ENCODE measurements around the gene GGTLC1. TPM values are rescaled to one million over a fixed set of nuclear protein-coding genes. Genes with fewer than 3 reads are reported as not detected.

Gene GGTLC1
- total and polyA plus RNA-seq, 2 donors from 2014 or later: not detected

GRCh38 chr20:23946206-23946605 lies 42.4 kb downstream of the GGTLC1 start:
- H3K27me3 ChIP-seq (ENCODE audit: control insufficient read depth, insufficient read depth, low read length): no peaks in the 10 kb centered on the region
- no peak overlapping the region for H3K4me3 ChIP-seq (ENCODE audit: low read length in 3 of 3)
- no peaks in the 10 kb centered on the region for H3K9me3 ChIP-seq (ENCODE audit: control insufficient read depth in 2 of 3, insufficient read depth in 1 of 3, low read length in 3 of 3)
- FAIRE-seq (no peak), DNase-seq (no peak)
- no peaks in the 10 kb centered on the region for H3K4me1 ChIP-seq (ENCODE audit: control insufficient read depth in 2 of 3, insufficient read depth in 2 of 3, low read depth in 1 of 3, low read length in 3 of 3)
- no peak overlapping the region for H3K27ac ChIP-seq (ENCODE audit: low read depth in 2 of 2, low read length in 2 of 2)
- H3K9ac ChIP-seq (ENCODE audit: low read length in 3 of 3): no peak overlapping the region
- no peak for TF ChIP-seq CTCF (IDR thresholded peaks at IDR 0.05; ENCODE audit: borderline replicate concordance, extremely low read depth, insufficient read depth)
- intact Hi-C loops (cut with DNase I): no loop called here
- H3K36me3 ChIP-seq (ENCODE audit: control insufficient read depth in 2 of 3, insufficient read depth in 3 of 3, low read length in 3 of 3): no peaks in the 10 kb centered on the region

- DNase-seq (no peak), FAIRE-seq (no peak)
- no peaks in the 10 kb centered on the region for H3K27me3 ChIP-seq (ENCODE audit: control insufficient read depth, insufficient read depth, low read length)
- TF ChIP-seq CTCF (IDR thresholded peaks at IDR 0.05; ENCODE audit: borderline replicate concordance, extremely low read depth, insufficient read depth): no peak
- no peak overlapping the region for H3K27ac ChIP-seq (ENCODE audit: low read depth in 2 of 2, low read length in 2 of 2)
- no peak overlapping the region for H3K9ac ChIP-seq (ENCODE audit: low read length in 3 of 3)
- intact Hi-C loops (cut with DNase I): no loop called here
- no peak overlapping the region for H3K4me3 ChIP-seq (ENCODE audit: low read length in 3 of 3)
- H3K36me3 ChIP-seq (ENCODE audit: control insufficient read depth in 2 of 3, insufficient read depth in 3 of 3, low read length in 3 of 3): no peaks in the 10 kb centered on the region
- H3K4me1 ChIP-seq (ENCODE audit: control insufficient read depth in 2 of 3, insufficient read depth in 2 of 3, low read depth in 1 of 3, low read length in 3 of 3): no peaks in the 10 kb centered on the region
- no peaks in the 10 kb centered on the region for H3K9me3 ChIP-seq (ENCODE audit: control insufficient read depth in 2 of 3, insufficient read depth in 1 of 3, low read length in 3 of 3)
Measured at GRCh38 chr20:23943304-23943703, 45.3 kb downstream of the GGTLC1 start.

- H3K4me1 ChIP-seq (ENCODE audit: control insufficient read depth in 2 of 3, insufficient read depth in 2 of 3, low read depth in 1 of 3, low read length in 3 of 3): no peaks in the 10 kb centered on the region
- H3K9ac ChIP-seq (ENCODE audit: low read length in 3 of 3): no peak overlapping the region
- DNase-seq: no peak
- H3K9me3 ChIP-seq (ENCODE audit: control insufficient read depth in 2 of 3, insufficient read depth in 1 of 3, low read length in 3 of 3): no peaks in the 10 kb centered on the region
- H3K4me3 ChIP-seq (ENCODE audit: low read length in 3 of 3): no peak overlapping the region
- no peak for TF ChIP-seq CTCF (IDR thresholded peaks at IDR 0.05; ENCODE audit: borderline replicate concordance, extremely low read depth, insufficient read depth)
- intact Hi-C loops (cut with DNase I): no loop called here
- no peak for FAIRE-seq
- H3K36me3 ChIP-seq (ENCODE audit: control insufficient read depth in 2 of 3, insufficient read depth in 3 of 3, low read length in 3 of 3): no peaks in the 10 kb centered on the region
- H3K27ac ChIP-seq (ENCODE audit: low read depth in 2 of 2, low read length in 2 of 2): no peak overlapping the region
- no peaks in the 10 kb centered on the region for H3K27me3 ChIP-seq (ENCODE audit: control insufficient read depth, insufficient read depth, low read length)
Measured at GRCh38 chr20:23939641-23940040, 48.9 kb downstream of the GGTLC1 start.

GRCh38 chr20:23939063-23939462 lies 49.5 kb downstream of the GGTLC1 start:
- TF ChIP-seq CTCF (IDR thresholded peaks at IDR 0.05; ENCODE audit: borderline replicate concordance, extremely low read depth, insufficient read depth): no peak
- intact Hi-C loops (cut with DNase I): no loop called here
- H3K36me3 ChIP-seq (ENCODE audit: control insufficient read depth in 2 of 3, insufficient read depth in 3 of 3, low read length in 3 of 3): no peaks in the 10 kb centered on the region
- H3K27ac ChIP-seq (ENCODE audit: low read depth in 2 of 2, low read length in 2 of 2): no peak overlapping the region
- FAIRE-seq: no peak
- no peaks in the 10 kb centered on the region for H3K4me1 ChIP-seq (ENCODE audit: control insufficient read depth in 2 of 3, insufficient read depth in 2 of 3, low read depth in 1 of 3, low read length in 3 of 3)
- no peaks in the 10 kb centered on the region for H3K27me3 ChIP-seq (ENCODE audit: control insufficient read depth, insufficient read depth, low read length)
- no peak overlapping the region for H3K9ac ChIP-seq (ENCODE audit: low read length in 3 of 3)
- no peak for DNase-seq
- H3K4me3 ChIP-seq (ENCODE audit: low read length in 3 of 3): no peak overlapping the region
- no peaks in the 10 kb centered on the region for H3K9me3 ChIP-seq (ENCODE audit: control insufficient read depth in 2 of 3, insufficient read depth in 1 of 3, low read length in 3 of 3)
